NCI-H774 (cell line): ENCODE results near the gene USP50.
"Not testable (repeated sequence)": the region's sequence is repeated elsewhere in the genome, so short reads cannot be mapped to it uniquely, and the experiment has no call there.

ENCODE experiments used
- DNase-seq: peaks from one replicate; lab custom pipeline; 2025; lab: John Stamatoyannopoulos, UW

The USP50 gene

DNA sequence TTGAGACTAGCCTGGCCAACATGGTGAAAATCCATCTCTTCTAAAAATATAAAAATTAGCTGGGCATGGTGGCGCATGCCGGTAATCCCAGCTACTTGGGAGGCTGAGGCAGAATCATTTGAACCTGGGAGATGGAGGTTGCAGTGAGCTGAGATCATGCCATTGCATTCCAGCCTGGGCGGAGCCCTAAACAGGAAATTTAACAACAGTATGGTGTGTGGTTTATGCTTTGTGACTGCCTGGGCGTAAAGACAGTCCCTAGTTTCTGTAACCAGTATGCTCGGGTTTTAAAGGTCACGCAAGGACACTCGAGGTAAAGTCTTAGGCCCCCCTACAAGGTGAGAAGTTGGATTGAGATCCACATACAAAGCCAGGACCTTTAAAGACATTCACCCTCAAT lies 43.3 kb downstream of the USP50 start:
- DNase-seq = no peak

DNA sequence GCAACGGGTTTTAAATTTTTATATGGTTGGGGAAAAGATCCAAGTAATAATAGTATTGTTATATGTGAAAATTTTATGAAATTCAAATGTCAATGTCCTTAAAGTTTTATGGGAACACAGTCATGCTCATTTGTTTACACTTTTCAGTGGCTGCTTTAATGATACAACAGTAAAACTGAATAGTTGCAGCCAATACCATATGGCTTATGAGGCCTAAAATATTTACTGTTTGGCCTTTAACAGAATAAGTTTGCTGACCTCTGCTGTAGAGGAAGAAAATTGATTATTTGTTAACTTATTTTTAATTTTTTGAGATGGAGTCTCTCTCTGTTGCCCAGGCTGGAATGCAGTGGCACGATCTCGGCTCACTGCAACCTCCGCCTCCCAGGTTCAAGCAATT lies 44.7 kb downstream of the USP50 start:
- no peak for DNase-seq

GRCh38 chr15:50500352-50500751 lies 46.1 kb downstream of the USP50 start:
- DNase-seq = no peak

DNA sequence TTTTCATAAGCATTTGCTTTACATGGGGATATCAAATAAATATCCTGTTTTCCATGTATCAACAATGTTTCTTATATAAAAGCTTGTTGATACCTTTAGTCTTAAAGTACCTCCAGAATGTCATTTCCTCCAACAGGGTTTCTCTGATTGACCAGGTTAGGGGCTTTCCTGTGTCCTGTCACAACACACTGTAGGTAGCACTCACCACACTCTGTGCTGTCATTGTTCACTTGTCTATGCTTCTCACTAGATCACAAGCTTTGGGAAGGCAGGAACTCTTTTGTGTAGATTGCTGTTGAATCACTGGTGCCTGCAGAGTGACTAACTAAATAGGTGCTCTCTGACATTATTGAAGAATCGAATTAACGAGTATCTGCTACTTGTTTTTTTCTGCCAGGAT lies 49.8 kb downstream of the USP50 start:
- no peak for DNase-seq

DNA sequence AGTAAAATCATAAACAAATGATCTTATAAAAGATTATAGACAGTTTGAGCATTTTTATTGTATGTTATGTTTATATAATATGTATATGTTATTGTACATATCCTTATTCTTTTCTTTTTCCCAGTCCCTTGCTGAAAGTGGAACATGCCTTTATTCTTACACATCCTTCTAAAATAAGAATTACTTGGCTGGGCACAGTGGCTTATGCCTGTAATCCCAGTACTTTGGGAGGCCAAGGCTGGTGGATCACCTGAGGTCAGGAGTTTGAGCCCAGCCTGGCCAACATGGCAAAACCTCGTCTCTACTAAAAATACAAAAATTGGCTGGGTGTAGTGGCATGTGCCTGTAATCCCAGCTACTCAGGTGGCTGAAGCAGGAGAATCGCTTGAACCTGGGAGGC lies 51.9 kb downstream of the USP50 start:
- not testable (repeated sequence) for DNase-seq

DNA sequence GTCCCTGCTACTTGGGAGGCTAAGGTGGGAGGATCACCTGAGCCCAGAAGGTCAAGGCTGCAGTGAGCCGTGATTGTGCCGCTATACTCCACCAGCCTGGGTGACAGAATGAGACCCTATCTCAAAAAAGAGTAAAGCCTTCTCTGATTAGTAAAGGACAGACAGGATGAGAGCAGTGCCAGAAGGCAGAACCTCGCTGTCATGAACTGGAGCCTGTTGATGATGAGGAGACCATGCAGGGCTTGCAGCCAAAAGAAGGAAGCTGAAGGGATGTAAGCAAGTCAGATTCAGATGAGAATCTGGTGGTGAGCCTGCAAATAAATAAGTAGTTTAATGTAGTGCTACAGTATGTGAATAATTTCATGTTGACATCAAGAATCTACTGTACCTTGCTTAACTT lies 52.8 kb downstream of the USP50 start:
- no peak for DNase-seq

- DNase-seq = no peak
Observed at GRCh38 chr15:50487287-50487686, 59.2 kb downstream of the USP50 start.

GRCh38 chr15:50485389-50485788 lies 61.1 kb downstream of the USP50 start:
- DNase-seq = no peak

- DNase-seq = no peak
Observed at GRCh38 chr15:50484781-50485180, 61.7 kb downstream of the USP50 start.

DNA sequence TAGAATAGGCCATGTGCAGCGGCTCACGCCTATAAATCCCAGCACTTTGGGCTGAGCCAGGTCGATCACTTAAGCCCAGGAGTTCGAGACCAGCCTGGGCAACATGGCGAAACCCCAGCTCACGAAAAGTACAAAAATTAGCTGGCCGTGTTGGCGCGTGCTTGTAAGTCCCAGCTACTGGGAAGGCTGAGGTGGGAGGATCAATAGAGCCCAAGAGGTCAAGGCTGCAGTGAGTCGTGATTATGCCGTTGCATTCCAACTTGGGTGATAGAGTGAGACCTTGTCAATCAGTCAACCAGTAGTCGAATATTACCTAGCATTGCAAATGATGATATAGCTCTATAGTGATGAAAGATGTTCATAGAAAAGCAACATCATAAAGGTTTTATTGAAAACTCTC lies 70.3 kb downstream of the USP50 start:
- no peak for DNase-seq

DNA sequence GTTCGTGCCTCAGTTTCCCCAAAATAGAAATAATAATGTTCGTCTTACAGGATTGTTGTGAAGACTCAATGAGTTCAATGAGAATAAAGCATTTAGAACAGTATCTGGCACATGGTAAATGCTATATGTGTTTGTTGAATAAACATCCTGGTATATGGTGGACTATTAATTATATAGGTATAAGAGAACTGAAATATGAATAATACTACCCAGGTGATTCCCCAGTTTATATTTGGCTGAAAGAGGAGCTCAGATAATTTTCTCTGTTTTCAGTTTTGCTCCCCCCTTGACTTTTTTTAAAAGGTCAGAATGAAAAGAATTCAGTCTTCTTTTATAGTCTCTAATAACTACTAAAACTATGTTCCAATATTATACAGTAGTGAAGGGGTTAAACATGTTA lies 75.4 kb downstream of the USP50 start:
- no peak for DNase-seq

DNA sequence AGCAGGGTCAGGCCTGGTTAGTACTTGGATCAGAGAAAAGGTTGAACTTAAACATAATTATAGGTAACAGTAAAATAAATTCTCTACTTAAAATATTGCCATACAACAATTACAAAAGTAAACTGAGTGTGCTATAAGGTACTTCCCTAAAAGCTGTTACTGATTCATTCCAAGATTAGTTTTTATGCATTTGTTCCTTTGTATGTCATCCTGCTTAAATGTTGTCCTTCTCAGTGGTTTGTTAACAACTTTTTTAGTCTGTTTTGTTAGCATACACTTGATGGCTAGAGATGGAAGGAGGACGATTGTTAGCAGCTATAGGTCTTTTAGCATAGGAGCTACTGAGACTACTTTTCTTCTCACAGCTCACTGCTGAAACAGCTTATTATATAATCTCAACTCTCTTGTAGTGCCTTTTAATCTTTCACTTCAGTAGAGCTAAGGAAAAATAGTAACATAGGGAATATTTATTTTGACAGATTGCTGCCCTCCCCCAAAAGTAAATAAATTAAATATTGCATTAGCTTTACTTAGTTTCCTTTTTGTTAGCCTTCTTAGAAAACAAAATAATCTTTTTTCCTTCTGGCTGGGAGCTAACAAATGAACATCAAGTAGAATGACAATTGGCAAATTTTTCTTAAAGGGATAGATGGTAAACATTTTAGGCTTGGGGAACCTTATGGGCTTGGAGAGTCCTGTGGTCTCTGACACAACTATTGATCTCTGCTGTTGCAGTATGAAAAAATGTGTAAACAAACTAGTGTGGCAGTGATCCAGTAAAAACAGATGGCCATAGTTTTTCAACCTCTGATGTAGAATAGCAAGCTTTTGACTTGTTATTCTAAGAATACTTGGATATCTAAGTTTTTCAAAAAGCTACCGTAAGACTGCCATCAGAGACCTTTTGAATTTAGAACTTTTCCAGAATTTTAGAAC lies 82.8 kb downstream of the USP50 start:
- no peak for DNase-seq

GRCh38 chr15:50458348-50459112 lies 87.9 kb downstream of the USP50 start:
- no peak for DNase-seq

- no peak for DNase-seq
Observed at GRCh38 chr15:50452927-50453326, 93.5 kb downstream of the USP50 start.
